ENCODE measurements around the gene TULP3.

The TULP3 gene

GRCh38 chr12:2924019-2924418 is 33.3 kb downstream of the TULP3 start:
- no peak for DNase-seq
- TF ChIP-seq CTCF (IDR thresholded peaks at IDR 0.05), result no peak
- H3K4me3 Mint-ChIP-seq, result no peak overlapping the region
- H3K4me1 Mint-ChIP-seq, result no peaks in the 10 kb centered on the region
- peaks cover 3% of the 10 kb centered on the region for H3K27me3 Mint-ChIP-seq (ENCODE audit: low read depth, poor library complexity)
- no peaks in the 10 kb centered on the region for H3K9me3 Mint-ChIP-seq
- peaks cover 83% of the 10 kb centered on the region for H3K36me3 Mint-ChIP-seq (ENCODE audit: low read depth)
- no peak overlapping the region for H3K27ac Mint-ChIP-seq

DNA sequence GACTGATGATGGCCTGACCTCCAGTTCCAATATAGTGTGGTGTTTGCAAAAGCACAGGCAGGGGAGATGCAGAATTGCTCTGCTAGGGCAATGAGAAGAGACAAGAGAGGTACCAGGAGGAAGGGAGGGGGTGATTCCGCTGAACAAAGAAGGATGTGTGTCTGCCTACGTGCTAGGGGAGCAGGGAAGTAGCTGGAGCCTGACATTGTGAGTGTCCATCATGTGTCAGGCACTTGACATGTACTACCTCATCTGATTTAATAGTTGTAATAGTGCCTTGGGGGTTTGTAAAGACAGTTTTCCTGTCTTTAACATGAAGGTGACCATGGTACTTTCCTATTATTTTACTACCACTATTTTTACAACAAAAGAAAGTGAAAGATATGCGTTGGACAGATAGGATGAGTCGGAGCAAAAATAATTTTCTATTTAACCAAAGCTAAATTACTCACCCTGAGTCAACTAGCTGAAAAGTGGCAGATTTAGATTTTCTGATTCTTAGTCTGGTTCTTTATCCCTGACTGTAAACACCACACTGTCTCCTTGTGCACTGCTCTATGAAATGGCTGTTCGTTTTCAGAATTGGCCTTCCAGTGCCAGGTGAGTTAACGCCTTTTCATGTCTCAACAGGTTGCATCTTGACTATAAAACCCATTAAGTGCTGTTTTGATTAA is 34.8 kb downstream of the TULP3 start:
- DNase-seq, result no peak
- Mint-ChIP-seq H3K4me1 (no peaks in the 10 kb centered on the region), H3K4me3 (no peak overlapping the region), H3K27me3 (ENCODE audit: low read depth, poor library complexity) (peaks cover 3% of the 10 kb centered on the region), H3K36me3 (ENCODE audit: low read depth) (peaks cover 79% of the 10 kb centered on the region), H3K27ac (peak overlapping the region; percentile 57), H3K9me3 (no peaks in the 10 kb centered on the region)
- TF ChIP-seq CTCF (IDR thresholded peaks at IDR 0.05), result no peak

GRCh38 chr12:2930865-2931264 is 40.2 kb downstream of the TULP3 start:
- H3K36me3 Mint-ChIP-seq (ENCODE audit: low read depth), result peaks cover 70% of the 10 kb centered on the region

GRCh38 chr12:2933586-2933985 is 42.9 kb downstream of the TULP3 start:
- no peaks in the 10 kb centered on the region for H3K4me1 Mint-ChIP-seq
- H3K4me3 Mint-ChIP-seq, result no peak overlapping the region
- peaks cover 61% of the 10 kb centered on the region for H3K36me3 Mint-ChIP-seq (ENCODE audit: low read depth)
- H3K27ac Mint-ChIP-seq, result no peak overlapping the region
- H3K9me3 Mint-ChIP-seq, result no peaks in the 10 kb centered on the region
- DNase-seq, result no peak
- no peak for TF ChIP-seq CTCF (IDR thresholded peaks at IDR 0.05)
- H3K27me3 Mint-ChIP-seq (ENCODE audit: low read depth, poor library complexity), result no peaks in the 10 kb centered on the region

More at GRCh38 chr12:2930865-2931264, 40.2 kb downstream of the TULP3 start:
- TF ChIP-seq CTCF (IDR thresholded peaks at IDR 0.05), result no peak
- no peak overlapping the region for H3K27ac Mint-ChIP-seq
- H3K9me3 Mint-ChIP-seq, result no peaks in the 10 kb centered on the region
- no peaks in the 10 kb centered on the region for H3K4me1 Mint-ChIP-seq
- H3K4me3 Mint-ChIP-seq, result no peak overlapping the region
- no peak for DNase-seq
- H3K27me3 Mint-ChIP-seq (ENCODE audit: low read depth, poor library complexity), result no peaks in the 10 kb centered on the region

- no peak for DNase-seq
- Mint-ChIP-seq H3K4me1 (no peaks in the 10 kb centered on the region), H3K4me3 (no peak overlapping the region), H3K36me3 (ENCODE audit: low read depth) (peaks cover 64% of the 10 kb centered on the region), H3K27ac (peak overlapping the region; percentile 67), H3K27me3 (ENCODE audit: low read depth, poor library complexity) (no peaks in the 10 kb centered on the region), H3K9me3 (no peaks in the 10 kb centered on the region)
- TF ChIP-seq CTCF (IDR thresholded peaks at IDR 0.05), result no peak
Measured at GRCh38 chr12:2934371-2934770, 43.7 kb downstream of the TULP3 start.

DNA sequence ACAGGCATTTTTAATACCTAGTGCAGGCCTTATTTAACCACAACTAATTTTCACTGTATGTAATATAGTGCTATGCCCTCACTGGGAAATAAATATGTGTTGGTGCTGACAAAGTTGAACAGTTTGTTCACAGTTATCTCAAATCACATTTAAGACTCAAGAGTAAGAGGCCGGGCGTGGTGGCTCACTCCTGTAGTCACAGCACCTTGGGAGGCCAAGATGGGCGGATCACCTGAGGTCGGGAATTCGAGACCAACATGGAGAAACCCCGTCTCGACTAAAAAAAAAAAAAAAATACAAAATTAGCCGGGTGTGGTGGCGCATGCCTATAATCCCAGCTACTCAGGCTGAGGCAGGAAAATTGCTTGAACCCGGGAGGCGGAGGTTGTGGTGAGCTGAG is 45.6 kb downstream of the TULP3 start:
- DNase-seq, result no peak
- H3K9me3 Mint-ChIP-seq, result no peaks in the 10 kb centered on the region
- TF ChIP-seq CTCF (IDR thresholded peaks at IDR 0.05), result no peak
- no peaks in the 10 kb centered on the region for H3K4me1 Mint-ChIP-seq
- H3K27ac Mint-ChIP-seq, result no peak overlapping the region
- H3K27me3 Mint-ChIP-seq (ENCODE audit: low read depth, poor library complexity), result no peaks in the 10 kb centered on the region
- H3K4me3 Mint-ChIP-seq, result no peak overlapping the region
- peaks cover 57% of the 10 kb centered on the region for H3K36me3 Mint-ChIP-seq (ENCODE audit: low read depth)

All from nephron progenitor cell (in vitro differentiated cells).